NCI-H2081 (cell line): Measurements from ENCODE around the gene LGR5.

Source experiments
- DNase-seq, 2 experiments: peaks; one replicate each; lab custom pipeline; 2025; lab: John Stamatoyannopoulos, UW

LGR5 gene

GRCh38 chr12:71594214-71594948 lies 154.8 kb downstream of the LGR5 start:
- DNase-seq = no peak

- DNase-seq = no peak
Observed at GRCh38 chr12:71599210-71599609, 159.6 kb downstream of the LGR5 start.

- DNase-seq = no peak
Observed at GRCh38 chr12:71601546-71601945, 161.9 kb downstream of the LGR5 start.

GRCh38 chr12:71602761-71603577 lies 163.4 kb downstream of the LGR5 start:
- no peak for DNase-seq

- DNase-seq = peak in 1 of 2 experiments; percentile 70
Observed at GRCh38 chr12:71605039-71605438, 165.4 kb downstream of the LGR5 start.

- peak in 1 of 2 experiments; percentile 62 for DNase-seq
Observed at GRCh38 chr12:71607494-71608330, 168.1 kb downstream of the LGR5 start.

- no peak for DNase-seq
Observed at GRCh38 chr12:71610031-71610795, 170.6 kb downstream of the LGR5 start.

- DNase-seq = no peak
Observed at GRCh38 chr12:71621938-71622337, 182.3 kb downstream of the LGR5 start.

GRCh38 chr12:71625476-71625875 lies 185.9 kb downstream of the LGR5 start:
- DNase-seq = no peak

GRCh38 chr12:71626098-71626497 lies 186.5 kb downstream of the LGR5 start:
- DNase-seq = no peak

GRCh38 chr12:71626768-71627167 lies 187.2 kb downstream of the LGR5 start:
- DNase-seq = no peak

GRCh38 chr12:71627438-71628002 lies 187.9 kb downstream of the LGR5 start:
- DNase-seq = no peak
